BE2C (cell line): Measurements from ENCODE around the gene SAMMSON. TPM values are rescaled to one million over a fixed set of nuclear protein-coding genes. Genes with fewer than 3 reads are reported as not detected.

Experiments
- DNase-seq: peaks from one replicate; pipeline ENCODE4 v3.0.0-alpha.2; 2020
- H3K27me3 ChIP-seq: fragments of 250-450 bp; sonication (Bioruptor Pico); 2 replicates; pipeline ENCODE4 v1.5.1; 2020; ENCODE audit warnings: mild to moderate bottlenecking
- H3K36me3 ChIP-seq: fragments of 250-450 bp; sonication (Bioruptor Pico); 2 replicates; pipeline ENCODE4 v1.5.1; 2020; ENCODE audit warnings: mild to moderate bottlenecking
- H3K4me1 ChIP-seq: fragments of 250-450 bp; sonication (Bioruptor Pico); 2 replicates; pipeline ENCODE4 v1.5.1; 2020
- H3K4me3 ChIP-seq: 2 replicates; pipeline ENCODE4 v1.5.1; 2011; ENCODE audit warnings: low read depth, low read length
- H3K9me3 ChIP-seq: fragments of 250-450 bp; sonication (Bioruptor Pico); 2 replicates; pipeline ENCODE4 v1.5.1; 2020
- polyA plus RNA-seq: library from polyadenylated mRNA; unstranded; fragments of >200 nt; gene quantifications from one replicate; pipeline ENCODE4 v1.2.1, GENCODE V29; 2012; ENCODE audit warnings: low read depth, missing spikeins; ENCODE audit not compliant: insufficient read length, insufficient read depth
- TF ChIP-seq, protein P1 (sequence below): IDR thresholded peaks from 2 replicates; pipeline ENCODE4 v1.5.1; 2012; ENCODE audit warnings: mild to moderate bottlenecking, low read depth, low read length

The SAMMSON gene
- 0.26 TPM for polyA plus RNA-seq

- no peaks in the 10 kb centered on the region for H3K36me3 ChIP-seq
- peaks cover 7% of the 10 kb centered on the region for H3K4me1 ChIP-seq
- no peak for DNase-seq
- H3K27me3 ChIP-seq: no peaks in the 10 kb centered on the region
- TF ChIP-seq, protein P1, sequence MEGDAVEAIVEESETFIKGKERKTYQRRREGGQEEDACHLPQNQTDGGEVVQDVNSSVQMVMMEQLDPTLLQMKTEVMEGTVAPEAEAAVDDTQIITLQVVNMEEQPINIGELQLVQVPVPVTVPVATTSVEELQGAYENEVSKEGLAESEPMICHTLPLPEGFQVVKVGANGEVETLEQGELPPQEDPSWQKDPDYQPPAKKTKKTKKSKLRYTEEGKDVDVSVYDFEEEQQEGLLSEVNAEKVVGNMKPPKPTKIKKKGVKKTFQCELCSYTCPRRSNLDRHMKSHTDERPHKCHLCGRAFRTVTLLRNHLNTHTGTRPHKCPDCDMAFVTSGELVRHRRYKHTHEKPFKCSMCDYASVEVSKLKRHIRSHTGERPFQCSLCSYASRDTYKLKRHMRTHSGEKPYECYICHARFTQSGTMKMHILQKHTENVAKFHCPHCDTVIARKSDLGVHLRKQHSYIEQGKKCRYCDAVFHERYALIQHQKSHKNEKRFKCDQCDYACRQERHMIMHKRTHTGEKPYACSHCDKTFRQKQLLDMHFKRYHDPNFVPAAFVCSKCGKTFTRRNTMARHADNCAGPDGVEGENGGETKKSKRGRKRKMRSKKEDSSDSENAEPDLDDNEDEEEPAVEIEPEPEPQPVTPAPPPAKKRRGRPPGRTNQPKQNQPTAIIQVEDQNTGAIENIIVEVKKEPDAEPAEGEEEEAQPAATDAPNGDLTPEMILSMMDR: no peak
- H3K4me3 ChIP-seq: no peak within 1 kb of the TSS
- no peaks in the 10 kb centered on the region for H3K9me3 ChIP-seq
These were observed at the start of gene SAMMSON for GRCh38 chr3:69999140-70000027. Gene SAMMSON (plus strand): TSS chr3:69999733.

- H3K36me3 ChIP-seq: no peaks in the 10 kb centered on the region
- H3K4me1 ChIP-seq: no peaks in the 10 kb centered on the region
- H3K4me3 ChIP-seq: no peak overlapping the region
- TF ChIP-seq, protein P1: no peak
- DNase-seq: no peak
- no peaks in the 10 kb centered on the region for H3K27me3 ChIP-seq
- no peaks in the 10 kb centered on the region for H3K9me3 ChIP-seq
These were observed 47.9 kb upstream of the SAMMSON start for GRCh38 chr3:69951616-69952015.

- H3K36me3 ChIP-seq: peaks cover 10% of the 10 kb centered on the region
These were observed 40.0 kb upstream of the SAMMSON start for GRCh38 chr3:69959581-69959980.

DNA sequence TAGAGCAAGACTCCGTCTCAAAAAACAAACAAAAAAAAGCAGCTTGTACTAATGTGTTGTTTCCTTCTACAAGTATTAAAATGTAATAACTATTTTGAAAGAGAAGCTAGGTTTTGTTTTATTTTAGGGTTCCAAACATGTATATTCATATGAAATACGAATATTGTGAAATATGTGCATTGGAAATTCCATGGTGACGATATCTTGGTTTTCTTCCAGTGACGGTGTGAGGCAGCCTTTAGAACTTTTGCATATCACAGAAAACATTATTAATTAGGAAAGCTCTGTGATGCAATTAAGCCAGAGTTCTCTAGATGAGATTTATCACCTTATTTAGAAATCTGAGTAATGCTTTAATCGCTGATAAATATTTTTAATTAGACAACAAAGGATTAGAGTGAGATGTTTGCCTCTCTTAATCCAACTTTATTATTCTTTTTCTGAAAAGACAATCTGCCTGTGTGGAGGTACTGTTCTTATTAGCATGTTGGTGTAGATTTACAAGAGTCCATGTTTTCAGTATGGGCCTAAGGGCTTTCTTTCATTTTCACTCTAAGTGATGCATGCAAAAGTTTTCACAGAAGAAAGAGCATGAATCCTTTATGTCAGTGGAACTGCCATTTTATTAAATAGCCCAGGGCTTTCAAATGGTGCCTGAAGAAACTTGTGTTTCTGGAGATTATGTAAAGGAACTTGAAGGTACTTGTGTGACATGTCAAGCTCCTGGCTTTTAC is 37.7 kb upstream of the SAMMSON start:
- no peak overlapping the region for H3K4me3 ChIP-seq
- TF ChIP-seq, protein P1: no peak
- no peak for DNase-seq

More at GRCh38 chr3:69959581-69959980, 40.0 kb upstream of the SAMMSON start:
- Histone ChIP-seq H3K27me3 (no peaks in the 10 kb centered on the region), H3K9me3 (no peaks in the 10 kb centered on the region), H3K4me1 (no peaks in the 10 kb centered on the region), H3K4me3 (no peak overlapping the region)
- TF ChIP-seq, protein P1: no peak
- DNase-seq: no peak

GRCh38 chr3:69963643-69964042 is 35.9 kb upstream of the SAMMSON start:
- H3K27me3 ChIP-seq: no peaks in the 10 kb centered on the region

More for the DNA sequence above, 37.7 kb upstream of the SAMMSON start:
- peaks cover 10% of the 10 kb centered on the region for H3K36me3 ChIP-seq
- no peaks in the 10 kb centered on the region for H3K4me1 ChIP-seq
- no peaks in the 10 kb centered on the region for H3K9me3 ChIP-seq
- no peaks in the 10 kb centered on the region for H3K27me3 ChIP-seq

More at GRCh38 chr3:69963643-69964042, 35.9 kb upstream of the SAMMSON start:
- no peak for DNase-seq
- Histone ChIP-seq H3K9me3 (no peaks in the 10 kb centered on the region), H3K4me3 (no peak overlapping the region), H3K4me1 (no peaks in the 10 kb centered on the region), H3K36me3 (peaks cover 10% of the 10 kb centered on the region)
- TF ChIP-seq, protein P1: no peak
